Body of pancreas (tissue), 4 donors: ENCODE measurements around the gene SEC23IP.

Experiments
- POLR2A ChIP-seq, 3 donors: fragments of 450-650 bp; IDR thresholded peaks; one replicate each; pipeline ENCODE4 v1.6.1; 2016; ENCODE audit warnings: antibody characterized with exemption in 3 of 3, mild to moderate bottlenecking in 2 of 3
- TF ChIP-seq, protein P1 (sequence below), 7 experiments: fragments of 450-650 bp in 4 of 7; fragments of 200-600 bp in 3 of 7; sonication (generic) in 3 of 7; IDR thresholded peaks; one replicate each; pipeline ENCODE4 v1.5.1; 2016 to 2019; ENCODE audit warnings: antibody characterized with exemption in 7 of 7

DNA sequence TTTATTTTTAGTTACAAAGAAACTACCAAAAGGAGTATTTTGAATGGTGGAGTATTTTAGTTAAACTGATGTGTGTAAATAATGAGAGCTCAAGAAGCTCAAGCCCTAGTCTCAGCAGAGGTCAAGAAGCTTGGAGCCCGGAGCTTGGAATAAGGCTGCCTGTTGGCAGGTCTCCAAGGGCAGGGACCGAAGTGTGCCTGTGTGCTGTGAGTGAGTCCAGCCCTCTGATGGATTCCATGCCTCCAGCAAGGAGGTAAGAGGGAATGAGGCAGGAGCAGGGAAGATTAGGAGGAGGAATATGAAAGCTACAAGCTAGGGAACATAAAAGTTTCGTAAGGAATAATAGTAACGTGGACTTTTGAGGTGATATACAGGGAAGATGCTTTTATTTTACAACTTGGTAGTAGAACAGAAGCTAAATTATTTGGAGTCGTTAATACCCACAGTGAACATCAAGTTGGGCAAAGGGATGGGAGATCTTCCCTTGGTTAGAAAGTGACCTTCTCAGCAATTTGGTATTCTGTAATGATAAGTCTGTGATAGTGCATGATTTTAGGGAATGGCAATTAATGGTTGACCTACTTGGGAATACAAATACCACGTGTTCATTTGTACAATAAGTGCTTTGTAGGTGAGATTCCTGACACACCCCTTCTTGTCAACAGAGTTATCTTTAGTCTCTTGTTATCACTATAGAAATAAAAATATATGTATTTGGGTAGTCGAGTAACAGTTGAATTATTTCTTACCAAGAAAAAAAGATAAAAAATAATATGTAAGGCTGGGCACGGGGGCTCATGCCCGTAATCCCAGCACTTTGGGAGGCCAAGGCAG, 4.6 kb downstream of the SEC23IP start:
- TF ChIP-seq, protein P1, sequence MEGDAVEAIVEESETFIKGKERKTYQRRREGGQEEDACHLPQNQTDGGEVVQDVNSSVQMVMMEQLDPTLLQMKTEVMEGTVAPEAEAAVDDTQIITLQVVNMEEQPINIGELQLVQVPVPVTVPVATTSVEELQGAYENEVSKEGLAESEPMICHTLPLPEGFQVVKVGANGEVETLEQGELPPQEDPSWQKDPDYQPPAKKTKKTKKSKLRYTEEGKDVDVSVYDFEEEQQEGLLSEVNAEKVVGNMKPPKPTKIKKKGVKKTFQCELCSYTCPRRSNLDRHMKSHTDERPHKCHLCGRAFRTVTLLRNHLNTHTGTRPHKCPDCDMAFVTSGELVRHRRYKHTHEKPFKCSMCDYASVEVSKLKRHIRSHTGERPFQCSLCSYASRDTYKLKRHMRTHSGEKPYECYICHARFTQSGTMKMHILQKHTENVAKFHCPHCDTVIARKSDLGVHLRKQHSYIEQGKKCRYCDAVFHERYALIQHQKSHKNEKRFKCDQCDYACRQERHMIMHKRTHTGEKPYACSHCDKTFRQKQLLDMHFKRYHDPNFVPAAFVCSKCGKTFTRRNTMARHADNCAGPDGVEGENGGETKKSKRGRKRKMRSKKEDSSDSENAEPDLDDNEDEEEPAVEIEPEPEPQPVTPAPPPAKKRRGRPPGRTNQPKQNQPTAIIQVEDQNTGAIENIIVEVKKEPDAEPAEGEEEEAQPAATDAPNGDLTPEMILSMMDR (IDR thresholded peaks at IDR 0.05) = no peak
- no peak for TF ChIP-seq POLR2A (IDR thresholded peaks at IDR 0.05)
